IMR-90 (cell line): ENCODE results near the gene HIRA. TPM values are rescaled to one million over a fixed set of nuclear protein-coding genes. Genes with fewer than 3 reads are reported as not detected.

Source experiments
- CHD1 ChIP-seq: IDR thresholded peaks from 2 replicates; pipeline ENCODE4 v1.6.1; 2012; ENCODE audit warnings: low read depth, low read length, improper control_type of control experiment
- CTCF ChIP-seq: conservative IDR thresholded peaks from 2 replicates; pipeline ENCODE4 v1.5.1; 2012; ENCODE audit warnings: mild to moderate bottlenecking, low read depth, low read length, improper control_type of control experiment
- RAD21 ChIP-seq: IDR thresholded peaks from 2 replicates; pipeline ENCODE4 v1.6.1; 2012; ENCODE audit warnings: low read length, improper control_type of control experiment
- RFX5 ChIP-seq: IDR thresholded peaks from 2 replicates; pipeline ENCODE4 v1.8.0; 2012; ENCODE audit warnings: low read depth, mild to moderate bottlenecking, low read length, moderate library complexity
- polyA plus RNA-seq, 3 experiments: library from polyadenylated mRNA; depleted of rRNA; stranded (reverse); fragments of >200 nt; gene quantifications; 2 replicates each; pipeline ENCODE4 v1.2.3, GENCODE V29; 2012; ENCODE audit warnings: low replicate concordance in 1 of 3
- total RNA-seq: library from RNA; depleted of rRNA; stranded (reverse); fragments of >200 nt; gene quantifications from 2 replicates; pipeline ENCODE4 v1.2.3, GENCODE V29; 2012

The HIRA gene
- total and polyA plus RNA-seq, 2 of the 4 experiments (the other 2 are of a cell fraction): 14.5 to 24.2 TPM

GRCh38 chr22:19287889-19288288 is 143.6 kb downstream of the HIRA start (continued):
- no peak for TF ChIP-seq RFX5
- no peak for TF ChIP-seq RAD21
- TF ChIP-seq CTCF: no peak
- no peak for TF ChIP-seq CHD1
